HUDEP-2 (cell line): ENCODE measurements around the gene CACNA2D3.

Experiments used
- DNase-seq, 76 experiments: peaks; one replicate each; lab custom pipeline; 2025; ENCODE audit not compliant: unreplicated experiment in 76 of 76; lab: John Stamatoyannopoulos, UW

The CACNA2D3 gene

DNA sequence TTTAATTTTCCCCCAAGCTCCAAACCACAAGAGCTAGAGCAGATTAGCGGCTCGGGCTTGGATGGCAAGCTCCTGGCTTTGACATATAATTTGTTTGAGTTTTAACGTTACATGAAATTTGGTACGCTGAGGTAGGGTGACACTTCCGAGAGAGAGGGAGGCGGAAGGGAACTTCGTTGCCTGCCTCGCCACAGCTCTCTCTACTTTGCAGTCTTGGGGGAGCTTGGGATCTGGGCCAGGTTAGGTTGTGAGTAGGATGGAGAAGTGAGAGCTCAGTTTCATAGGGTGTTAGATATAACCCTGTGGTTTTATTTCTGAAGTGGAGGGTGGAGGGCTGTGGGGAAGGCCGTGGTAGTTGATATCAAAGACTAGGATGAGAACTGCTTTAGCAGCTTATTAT lies 765.8 kb downstream of the CACNA2D3 start:
- no peak for DNase-seq

DNA sequence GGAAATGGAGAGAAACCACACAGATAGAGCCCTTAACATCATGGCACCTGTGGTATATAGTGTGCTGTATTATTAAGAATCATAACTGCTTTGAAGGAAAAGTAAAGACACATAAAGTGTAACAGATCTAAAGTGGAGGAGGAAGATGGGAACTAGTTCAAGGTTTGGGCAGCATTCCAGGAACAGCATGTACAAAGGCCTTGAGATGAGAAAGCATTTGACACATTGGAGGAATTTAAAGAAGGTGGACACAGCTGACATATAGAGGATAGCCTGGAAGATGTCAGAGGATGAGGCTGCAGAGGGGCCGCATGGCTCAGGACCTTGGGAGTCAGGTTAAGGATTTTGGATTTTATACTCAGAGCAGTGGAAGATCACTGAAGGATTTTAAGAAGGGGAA lies 766.5 kb downstream of the CACNA2D3 start:
- DNase-seq, result no peak

- DNase-seq, result no peak
Observed at GRCh38 chr3:54889731-54890130, 767.4 kb downstream of the CACNA2D3 start.

- DNase-seq, result peak in 48 of 76 experiments; percentile 2 to 75 (median 28)
Observed at GRCh38 chr3:54891540-54891897, 769.2 kb downstream of the CACNA2D3 start.

- DNase-seq, result no peak
Observed at GRCh38 chr3:54892168-54892567, 769.8 kb downstream of the CACNA2D3 start.

- DNase-seq, result no peak
Observed at GRCh38 chr3:54895613-54896012, 773.3 kb downstream of the CACNA2D3 start.

DNA sequence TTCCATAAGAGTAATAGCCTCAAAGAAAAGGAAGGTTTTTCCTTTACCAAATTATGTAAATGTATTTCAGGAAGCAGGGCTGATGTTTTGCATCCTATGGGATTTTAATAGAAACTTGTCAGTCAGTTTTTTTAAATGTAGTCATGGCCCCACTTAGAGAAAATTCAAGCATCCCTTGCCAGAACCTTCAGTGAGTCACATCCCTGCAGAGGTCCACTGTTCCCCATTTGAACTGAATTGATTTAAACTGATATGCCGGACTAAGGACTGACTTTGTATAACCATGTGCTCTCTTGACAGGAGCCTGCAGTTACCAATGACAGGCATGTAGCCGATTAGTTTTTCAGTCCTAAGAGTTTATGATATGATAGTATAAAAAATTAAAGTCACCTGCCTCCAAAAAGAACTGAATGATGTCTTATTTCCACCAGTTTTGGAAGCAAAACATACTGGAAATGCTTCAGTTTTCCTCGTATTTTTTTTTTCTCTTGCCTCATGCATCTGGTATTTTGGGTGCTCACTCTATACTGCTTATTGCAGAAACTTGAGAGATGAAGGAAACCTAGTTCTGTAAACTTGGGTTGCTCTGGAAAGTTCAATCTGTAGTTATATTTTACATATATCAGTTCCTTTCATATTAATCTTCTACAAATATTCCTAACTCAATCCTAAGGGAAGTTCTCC lies 774.8 kb downstream of the CACNA2D3 start:
- no peak for DNase-seq

DNA sequence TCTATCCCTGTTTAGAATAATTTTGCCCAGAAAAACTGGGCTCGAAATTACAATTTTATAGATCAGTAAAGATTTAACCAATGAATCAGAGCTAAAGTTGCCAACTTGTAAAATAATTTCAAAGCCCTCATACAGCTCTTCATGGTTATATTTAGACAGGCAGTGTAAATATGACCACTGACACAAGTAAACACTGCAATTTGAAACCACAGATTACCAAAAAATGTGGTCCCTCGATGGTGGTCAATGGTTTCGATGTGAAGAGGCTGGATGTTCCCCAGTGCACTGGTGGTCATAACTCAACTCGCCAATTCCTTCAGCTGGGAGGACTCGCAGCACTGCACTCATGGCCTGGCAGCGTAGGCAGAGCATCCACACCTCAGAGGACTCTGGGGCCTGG lies 776.9 kb downstream of the CACNA2D3 start:
- no peak for DNase-seq

DNA sequence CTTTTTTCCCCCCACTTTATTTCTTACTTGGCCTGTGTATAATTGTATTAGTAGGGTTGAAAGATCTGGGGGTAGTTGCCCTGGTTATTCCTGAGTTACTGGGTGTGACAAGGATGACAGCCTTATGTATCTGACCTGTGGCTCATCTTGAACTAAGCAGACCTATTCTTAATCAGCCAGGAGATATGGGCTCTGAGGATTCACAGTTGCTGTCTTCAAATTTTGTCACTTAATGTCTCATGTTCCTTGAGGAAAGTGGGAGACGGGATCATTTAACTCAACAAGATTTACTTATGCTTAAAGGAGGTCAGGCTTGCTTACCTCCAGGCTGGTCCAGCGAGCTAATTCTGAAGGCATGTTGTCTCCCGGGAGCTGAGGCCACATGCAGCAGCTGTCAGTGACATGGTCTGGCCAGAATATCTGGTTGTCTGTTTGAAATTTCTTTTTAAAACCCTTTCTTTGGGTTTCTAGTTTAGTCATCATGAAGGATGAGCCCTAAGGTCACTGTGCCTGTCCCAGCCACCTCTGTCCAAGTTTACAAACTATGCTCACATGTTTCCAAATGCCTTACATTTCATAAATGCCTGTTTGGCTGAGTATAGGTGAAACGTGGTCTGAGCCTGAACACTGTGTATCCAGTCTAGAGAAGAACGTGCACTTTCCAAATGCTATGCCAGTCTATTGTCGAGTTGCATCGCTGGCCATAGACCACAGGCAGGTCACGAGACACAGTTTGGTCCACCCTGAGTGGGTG lies 778.7 kb downstream of the CACNA2D3 start:
- no peak for DNase-seq

DNA sequence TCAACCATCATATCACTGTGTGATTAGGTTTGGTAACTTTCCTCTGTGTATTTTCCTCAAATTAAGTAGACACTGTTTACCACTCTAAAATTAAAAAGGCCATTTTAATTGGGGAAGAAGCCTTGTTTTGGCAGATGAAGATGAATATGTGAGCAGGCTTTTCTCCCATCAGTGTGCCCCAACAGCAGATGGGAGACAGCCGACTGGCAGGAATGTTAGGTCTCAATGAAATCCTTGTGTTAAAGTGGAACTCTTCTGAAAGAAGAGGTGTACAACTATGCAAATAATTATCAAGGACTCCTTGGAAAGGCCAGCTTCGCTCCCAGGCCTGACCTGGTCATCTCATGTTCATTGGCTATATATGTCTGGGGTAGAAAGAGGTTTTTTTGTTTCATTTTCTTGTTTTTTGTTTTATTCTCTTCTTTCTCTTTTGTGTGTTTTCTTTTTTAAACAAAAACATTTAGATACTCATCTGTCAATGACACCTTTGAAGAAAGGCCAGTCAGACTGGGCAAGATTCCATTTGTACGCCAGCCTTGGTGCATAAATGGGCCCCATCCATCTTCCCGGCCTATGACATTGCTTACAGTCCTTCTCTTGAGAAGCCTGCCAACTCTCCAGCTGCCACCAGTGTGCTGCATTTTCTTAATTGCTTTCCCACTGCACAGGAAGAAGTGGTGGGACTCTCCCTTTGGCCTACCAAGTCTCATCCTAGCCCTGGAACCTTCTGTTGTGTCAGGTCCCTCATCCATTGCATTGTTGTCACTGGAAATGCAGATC lies 779.7 kb downstream of the CACNA2D3 start:
- DNase-seq, result no peak

- DNase-seq, result no peak
Observed at GRCh38 chr3:54905261-54905888, 783.0 kb downstream of the CACNA2D3 start.

DNA sequence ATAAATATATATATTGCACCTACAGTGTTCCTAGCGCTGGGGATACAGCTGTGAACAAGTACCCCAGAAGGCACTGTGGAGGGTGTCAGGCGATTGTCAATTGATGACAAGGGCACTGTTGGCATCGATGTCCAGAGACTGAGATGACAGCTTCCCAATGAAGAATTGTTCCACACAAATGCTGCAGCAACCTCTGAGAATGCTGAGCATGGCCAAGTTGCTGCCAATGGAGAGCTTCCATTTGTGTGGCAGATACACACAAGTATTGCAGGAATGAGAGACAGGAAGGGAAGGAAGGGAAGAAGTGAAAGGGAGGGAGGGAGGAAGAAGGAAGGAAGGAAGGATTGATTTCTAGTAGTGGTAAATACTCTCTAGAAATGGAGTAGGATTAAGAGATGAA lies 783.6 kb downstream of the CACNA2D3 start:
- no peak for DNase-seq

DNA sequence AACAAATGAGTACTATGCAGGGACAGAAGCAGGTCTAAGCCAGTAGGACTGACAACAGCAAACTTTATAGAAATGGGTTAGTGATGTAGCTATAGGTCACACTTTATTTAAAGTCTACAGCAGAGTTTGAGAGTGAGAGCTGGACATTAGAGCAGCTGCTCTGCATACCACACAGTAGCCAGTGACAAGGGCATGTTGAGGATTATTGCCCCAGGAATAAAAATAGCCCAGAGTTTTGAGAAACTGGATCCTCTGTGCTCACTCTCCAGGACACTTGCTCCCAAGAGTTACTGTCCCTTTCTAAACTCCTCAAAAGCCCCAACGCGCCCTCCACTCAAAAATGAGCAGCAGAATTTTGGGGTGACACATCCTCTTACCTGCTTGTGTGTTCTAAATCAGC lies 784.4 kb downstream of the CACNA2D3 start:
- no peak for DNase-seq

GRCh38 chr3:54909191-54909590 lies 786.8 kb downstream of the CACNA2D3 start:
- DNase-seq, result no peak

GRCh38 chr3:54914180-54914579 lies 791.8 kb downstream of the CACNA2D3 start:
- no peak for DNase-seq

DNA sequence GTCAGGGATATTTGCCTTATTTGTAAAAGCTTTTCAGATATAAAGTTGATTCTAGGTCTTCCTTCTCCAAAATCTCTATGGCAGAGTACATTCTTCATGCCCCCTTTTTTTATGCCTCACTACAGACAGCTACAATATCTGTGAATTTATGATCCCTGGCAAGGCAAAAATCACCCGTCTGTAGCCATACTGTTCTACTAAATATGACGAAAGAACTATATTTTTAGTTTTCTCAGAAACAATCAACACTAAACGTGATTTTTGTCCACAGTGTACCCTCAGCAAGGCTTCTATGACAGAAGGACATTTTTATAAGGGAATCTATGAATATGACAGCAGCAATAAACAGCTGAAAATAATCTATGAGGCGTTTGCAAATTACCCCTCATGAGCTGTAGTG lies 792.8 kb downstream of the CACNA2D3 start:
- DNase-seq, result no peak

- no peak for DNase-seq
Observed at GRCh38 chr3:54915976-54916375, 793.6 kb downstream of the CACNA2D3 start.

- DNase-seq, result no peak
Observed at GRCh38 chr3:54916732-54917131, 794.4 kb downstream of the CACNA2D3 start.

- DNase-seq, result no peak
Observed at GRCh38 chr3:54917174-54917573, 794.8 kb downstream of the CACNA2D3 start.

DNA sequence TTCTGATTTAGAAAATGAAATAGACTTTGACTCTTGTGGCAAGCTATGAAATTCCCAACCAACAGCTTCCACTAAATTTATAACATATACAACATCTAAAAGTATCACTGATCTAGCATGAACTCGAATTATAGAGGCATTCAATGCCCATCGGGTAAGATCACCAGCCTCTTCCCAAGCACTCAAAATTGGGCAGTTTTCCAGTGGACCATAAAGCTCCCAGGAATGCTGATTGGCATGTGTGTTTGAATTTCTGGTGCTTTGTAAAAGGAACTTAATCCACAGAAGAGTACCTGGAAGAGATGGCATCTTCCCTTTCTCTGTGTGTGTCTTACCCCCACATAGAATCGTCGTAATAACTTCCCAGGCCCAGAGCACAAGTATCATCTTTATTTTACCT lies 795.5 kb downstream of the CACNA2D3 start:
- no peak for DNase-seq

- no peak for DNase-seq
Observed at GRCh38 chr3:54918516-54918915, 796.2 kb downstream of the CACNA2D3 start.
